SK-N-SH (cell line): ENCODE measurements around the gene TSC2. TPM values are rescaled to one million over a fixed set of nuclear protein-coding genes. Genes with fewer than 3 reads are reported as not detected.

Source experiments
- CTCF ChIA-PET: fragments of 300-600, 350-600 bp; formaldehyde crosslinking; extraction: SDS; loops from one replicate; lab custom pipeline; 2021; lab: Yijun Ruan, JAX
- POLR2A ChIA-PET: fragments of 350-600 bp; sonication (Branson Sonifier 250); formaldehyde crosslinking; extraction: SDS; loops from one replicate; lab custom pipeline; 2020; ENCODE audit warnings: antibody characterized with exemption, inconsistent platforms; lab: Yijun Ruan, JAX
- DNase-seq: peaks from one replicate; pipeline ENCODE4 v3.0.0; 2012
- H2AFZ ChIP-seq: fragments of 200-600 bp; sonication (generic); 2 replicates; pipeline ENCODE4 v1.8.1; 2016; ENCODE audit warnings: antibody characterized with exemption, mild to moderate bottlenecking, low read depth
- H3F3A ChIP-seq: fragments of 200-600 bp; sonication (generic); replicated peaks from 2 replicates; pipeline ENCODE3; 2016; ENCODE audit warnings: antibody characterized with exemption, mild to moderate bottlenecking; ENCODE audit not compliant: insufficient read depth
- H3K27ac ChIP-seq, 2 experiments: fragments of 200-500 bp in 1 of 2; fragments of 200-600 bp in 1 of 2; sonication (Bioruptor generic) in 1 of 2; sonication (generic), shearing (Covaris generic) in 1 of 2; 2 replicates each; pipeline versions ENCODE4 v1.5.1 to v1.6.1; 2014 to 2016; ENCODE audit warnings: low read depth in 2 of 2, inconsistent platforms in 1 of 2, low read length in 1 of 2, mild to moderate bottlenecking in 1 of 2, mixed read lengths in 1 of 2
- H3K27me3 ChIP-seq: fragments of 200-600 bp; sonication (generic), shearing (Covaris generic); 2 replicates; pipeline ENCODE4 v1.6.1; 2016; ENCODE audit warnings: mixed run types; ENCODE audit not compliant: insufficient read depth
- H3K36me3 ChIP-seq, 2 experiments: fragments of 200-500 bp in 1 of 2; fragments of 200-600 bp in 1 of 2; sonication (Bioruptor generic) in 1 of 2; sonication (generic) in 1 of 2; replicated peaks in 1 of 2; 2 replicates each; pipeline versions ENCODE3 to v1.5.1; 2014 to 2016; ENCODE audit warnings: low read length in 1 of 2, mild to moderate bottlenecking in 1 of 2; ENCODE audit not compliant: insufficient read depth in 2 of 2, control insufficient read depth in 1 of 2
- H3K4me1 ChIP-seq, 2 experiments: fragments of 200-500 bp in 1 of 2; fragments of 200-600 bp in 1 of 2; sonication (Bioruptor generic) in 1 of 2; sonication (generic), shearing (Covaris generic) in 1 of 2; 2 replicates each; pipeline versions ENCODE4 v1.5.1 to v1.6.1; 2014 to 2016; ENCODE audit warnings: low read depth in 1 of 2, low read length in 1 of 2, mixed run types in 1 of 2; ENCODE audit not compliant: insufficient read depth in 2 of 2, control insufficient read depth in 1 of 2
- H3K4me2 ChIP-seq: fragments of 200-600 bp; sonication (generic), shearing (Covaris generic); 2 replicates; pipeline ENCODE4 v1.6.1; 2017; ENCODE audit warnings: mixed run types
- H3K4me3 ChIP-seq, 2 experiments: fragments of 200-500 bp in 1 of 2; fragments of 200-600 bp in 1 of 2; sonication (Bioruptor generic) in 1 of 2; sonication (generic), shearing (Covaris generic) in 1 of 2; 2 replicates each; pipeline versions ENCODE4 v1.5.1 to v1.8.1; 2014 to 2016; ENCODE audit warnings: low read depth in 2 of 2, inconsistent platforms in 1 of 2, low read length in 1 of 2, mild to moderate bottlenecking in 1 of 2, mixed read lengths in 1 of 2, moderate library complexity in 1 of 2
- H3K79me2 ChIP-seq: fragments of 200-600 bp; sonication (generic); 2 replicates; pipeline ENCODE4 v1.8.1; 2017; ENCODE audit warnings: mild to moderate bottlenecking; ENCODE audit not compliant: insufficient read depth
- H3K9ac ChIP-seq: fragments of 200-600 bp; sonication (generic); 2 replicates; pipeline ENCODE4 v1.6.1; 2017; ENCODE audit warnings: mixed run types
- H3K9me2 ChIP-seq: fragments of 200-600 bp; sonication (generic); 2 replicates; pipeline ENCODE4 v1.6.1; 2017; ENCODE audit warnings: mixed run types
- H3K9me3 ChIP-seq: fragments of 200-600 bp; sonication (generic); 2 replicates; pipeline ENCODE4 v1.6.1; 2017; ENCODE audit warnings: mixed run types, mild to moderate bottlenecking, moderate library complexity
- H4K20me1 ChIP-seq: fragments of 200-600 bp; sonication (generic); 2 replicates; pipeline ENCODE4 v1.6.1; 2017; ENCODE audit warnings: mild to moderate bottlenecking, mixed run types; ENCODE audit not compliant: insufficient read depth
- CHD2 ChIP-seq: fragments of 150-350 bp; IDR thresholded peaks from 2 replicates; pipeline ENCODE4 v1.6.1; 2018; ENCODE audit warnings: low read length; ENCODE audit not compliant: partially characterized antibody
- CTCF ChIP-seq: fragments of 200-600 bp; sonication (generic); IDR thresholded peaks from 2 replicates; pipeline ENCODE4 v1.6.1; 2017; ENCODE audit warnings: antibody characterized with exemption, mild to moderate bottlenecking, moderate library complexity
- ELF1 ChIP-seq: IDR thresholded peaks from 2 replicates; pipeline ENCODE4 v1.4.0; 2012
- EZH2phosphoT487 ChIP-seq: fragments of 200-600 bp; sonication (generic); IDR thresholded peaks from 2 replicates; pipeline ENCODE4 v1.6.1; 2017; ENCODE audit warnings: low read depth, mixed run types, mild to moderate bottlenecking, antibody characterized with exemption, moderate library complexity, borderline replicate concordance
- FOSL2 ChIP-seq: IDR thresholded peaks from 2 replicates; pipeline ENCODE4 v1.4.0; 2012; ENCODE audit warnings: low read depth, mild to moderate bottlenecking, moderate library complexity, borderline replicate concordance
- FOXM1 ChIP-seq: IDR thresholded peaks from 2 replicates; pipeline ENCODE4 v1.4.0; 2012; ENCODE audit warnings: low read depth, mild to moderate bottlenecking
- MEF2A ChIP-seq: IDR thresholded peaks from 2 replicates; pipeline ENCODE4 v1.4.0; 2012; ENCODE audit warnings: low read depth, borderline replicate concordance
- NFIC ChIP-seq: IDR thresholded peaks from 2 replicates; pipeline ENCODE4 v1.4.0; 2012; ENCODE audit warnings: borderline replicate concordance
- POLR2AphosphoS5 ChIP-seq: IDR thresholded peaks from 2 replicates; pipeline ENCODE4 v1.6.1; 2012; ENCODE audit warnings: low read depth, low read length
- RCOR1 ChIP-seq: fragments of 150-350 bp; IDR thresholded peaks from 2 replicates; pipeline ENCODE4 v1.6.1; 2017; ENCODE audit warnings: antibody characterized with exemption, low read length
- REST ChIP-seq: IDR thresholded peaks from 2 replicates; pipeline ENCODE4 v1.6.1; 2012; ENCODE audit warnings: mild to moderate bottlenecking, low read depth, low read length, moderate library complexity
- RFX5 ChIP-seq: IDR thresholded peaks from 2 replicates; pipeline ENCODE4 v1.6.1; 2012; ENCODE audit warnings: mild to moderate bottlenecking, improper control_type of control experiment, low read length
- RXRA ChIP-seq: IDR thresholded peaks from 2 replicates; pipeline ENCODE4 v1.4.0; 2012; ENCODE audit warnings: low read depth, mild to moderate bottlenecking, borderline replicate concordance
- SMC3 ChIP-seq: IDR thresholded peaks from 2 replicates; pipeline ENCODE4 v1.6.1; 2012; ENCODE audit warnings: low read depth, low read length, improper control_type of control experiment
- TCF12 ChIP-seq: IDR thresholded peaks from 2 replicates; pipeline ENCODE4 v1.4.0; 2012
- USF1 ChIP-seq: IDR thresholded peaks from 2 replicates; pipeline ENCODE4 v1.4.0; 2012; ENCODE audit warnings: low read depth, borderline replicate concordance
- USF2 ChIP-seq: fragments of 150-350 bp; IDR thresholded peaks from 2 replicates; pipeline ENCODE4 v1.6.1; 2017; ENCODE audit warnings: antibody characterized with exemption, low read length, low read depth, borderline replicate concordance
- YY1 ChIP-seq: IDR thresholded peaks from 2 replicates; pipeline ENCODE4 v1.4.0; 2012; ENCODE audit warnings: low read depth, mild to moderate bottlenecking
- ZBTB33 ChIP-seq: IDR thresholded peaks from 2 replicates; pipeline ENCODE4 v1.4.0; 2012; ENCODE audit warnings: low read depth, borderline replicate concordance
- WGBS: methylation state at CpG from one replicate; pipeline ENCODE4 v1.1.6; 2017; ENCODE audit warnings: low lambda C conversion rate; 5-methylcytosine and 5-hydroxymethylcytosine counted together
- polyA plus RNA-seq, 3 experiments: library from polyadenylated mRNA; depleted of rRNA; stranded (reverse); fragments of >200 nt; gene quantifications; 2 replicates each; pipeline ENCODE4 v1.2.3, GENCODE V29; 2012

TSC2 gene
- polyA plus RNA-seq, 1 of the 3 experiments (the other 2 are of a cell fraction) = 96.1 TPM

GRCh38 chr16:2078096-2078495 lies 30.3 kb downstream of the TSC2 start:
- TF ChIP-seq SMC3 = no peak
- no peak for TF ChIP-seq RCOR1
- no peak for TF ChIP-seq FOXM1
- TF ChIP-seq REST = no peak
- TF ChIP-seq TCF12 = no peak
- no peak for TF ChIP-seq NFIC
- no peaks in the 10 kb centered on the region for H4K20me1 ChIP-seq
- peaks cover 5 to 83% of the 10 kb centered on the region in 2 experiments for H3K36me3 ChIP-seq
- DNase-seq = no peak
- no peaks in the 10 kb centered on the region for H3F3A ChIP-seq
- H2AFZ ChIP-seq = no peak overlapping the region
- no peaks in the 10 kb centered on the region for H3K4me1 ChIP-seq
- no peak overlapping the region for H3K9ac ChIP-seq
- H3K9me3 ChIP-seq = no peaks in the 10 kb centered on the region
- CTCF ChIA-PET = interaction anchor here (1.0 to 3.1 kb wide), 4 partner anchors 9 to 63 kb away, joined by 3 to 10 read pairs (median 5); no protein-coding TSS in a partner anchor
- WGBS = 86% methylated on average over 1 of the region's 7 CpGs
- H3K27ac ChIP-seq = no peak overlapping the region
- no peak overlapping the region for H3K4me3 ChIP-seq
- no peak overlapping the region for H3K4me2 ChIP-seq
- H3K9me2 ChIP-seq = no peaks in the 10 kb centered on the region
- POLR2A ChIA-PET = interaction anchor here (1.7 kb wide), 1 partner anchor 13 kb away, joined by 4 read pairs; no protein-coding TSS in a partner anchor
- no peaks in the 10 kb centered on the region for H3K27me3 ChIP-seq
- no peaks in the 10 kb centered on the region for H3K79me2 ChIP-seq

GRCh38 chr16:2078691-2079090 lies 30.9 kb downstream of the TSC2 start:
- no peak for TF ChIP-seq EZH2phosphoT487
- no peak for TF ChIP-seq CHD2
- no peak for TF ChIP-seq ZBTB33
- no peak for TF ChIP-seq MEF2A
- no peak for TF ChIP-seq USF1
- TF ChIP-seq CTCF = no peak
- TF ChIP-seq FOSL2 = no peak
- TF ChIP-seq USF2 = no peak
- no peak for TF ChIP-seq YY1
- no peak for TF ChIP-seq RXRA
- no peak for TF ChIP-seq ELF1
- no peak for TF ChIP-seq POLR2AphosphoS5
- TF ChIP-seq FOXM1 = no peak
- no peak for TF ChIP-seq RFX5
- no peaks in the 10 kb centered on the region for H3K79me2 ChIP-seq
- ChIA-PET CTCF (interaction anchor here (1.1 to 3.1 kb wide), 2 partner anchors 13 to 62 kb away, joined by 3 to 10 read pairs; no protein-coding TSS in a partner anchor), POLR2A (interaction anchor here (1.0 to 1.7 kb wide), 2 partner anchors 13 to 31 kb away, joined by 4 to 5 read pairs; partner anchors contain the start of genes NTHL1 and TSC2)
- H3K27me3 ChIP-seq = no peaks in the 10 kb centered on the region
- no peak overlapping the region for H2AFZ ChIP-seq
- no peaks in the 10 kb centered on the region for H4K20me1 ChIP-seq
- no peaks in the 10 kb centered on the region for H3K9me3 ChIP-seq
- H3K36me3 ChIP-seq = peaks cover 5 to 83% of the 10 kb centered on the region in 2 experiments
- WGBS = 100% methylated on average over 3 of the region's 23 CpGs
- H3K4me1 ChIP-seq = no peaks in the 10 kb centered on the region
- peaks cover 1% of the 10 kb centered on the region for H3F3A ChIP-seq
- H3K9me2 ChIP-seq = no peaks in the 10 kb centered on the region
- H3K27ac ChIP-seq = no peak overlapping the region; a peak in 1 of 4 replicates
- no peak overlapping the region for H3K9ac ChIP-seq
- H3K4me2 ChIP-seq = no peak overlapping the region
- H3K4me3 ChIP-seq = no peak overlapping the region
- no peak for DNase-seq
